ENCODE data around the gene CAMSAP1.

CAMSAP1 gene

DNA sequence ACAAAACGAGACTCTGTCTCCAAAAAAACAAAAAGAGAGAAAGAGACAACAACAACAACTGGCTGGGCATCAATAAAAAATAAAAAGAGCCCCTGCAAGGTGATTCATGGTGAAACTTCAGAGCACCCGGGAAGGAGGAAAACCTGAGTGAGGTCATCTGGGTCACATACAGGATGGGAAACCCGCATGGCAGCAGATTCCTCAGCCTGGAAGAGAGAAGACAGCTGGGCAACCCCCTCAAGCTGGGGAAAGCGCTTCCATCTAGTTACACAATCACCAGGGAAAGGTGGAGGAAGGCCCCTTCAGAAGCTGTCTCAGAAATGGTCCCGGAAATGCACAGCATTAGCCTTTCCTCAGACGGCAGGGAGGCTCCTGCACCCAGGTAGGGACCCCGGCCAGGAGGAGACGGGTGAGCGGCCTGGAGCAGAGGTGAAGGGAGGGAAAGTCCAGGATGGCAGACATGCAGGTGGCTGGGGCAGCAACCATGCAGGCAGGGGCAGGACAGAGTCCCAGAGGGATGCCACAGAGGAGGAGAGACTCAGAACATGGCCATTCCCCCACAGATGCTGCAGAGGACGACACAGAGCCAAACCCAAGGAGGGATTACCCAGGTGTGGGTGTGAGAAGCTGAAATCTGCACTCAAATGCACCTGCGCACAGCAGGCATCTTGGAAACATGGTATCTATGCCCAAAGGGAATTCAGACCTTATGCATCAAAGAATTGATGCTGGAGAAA is 29.4 kb downstream of the CAMSAP1 start:
- no peak for DNase-seq

DNA sequence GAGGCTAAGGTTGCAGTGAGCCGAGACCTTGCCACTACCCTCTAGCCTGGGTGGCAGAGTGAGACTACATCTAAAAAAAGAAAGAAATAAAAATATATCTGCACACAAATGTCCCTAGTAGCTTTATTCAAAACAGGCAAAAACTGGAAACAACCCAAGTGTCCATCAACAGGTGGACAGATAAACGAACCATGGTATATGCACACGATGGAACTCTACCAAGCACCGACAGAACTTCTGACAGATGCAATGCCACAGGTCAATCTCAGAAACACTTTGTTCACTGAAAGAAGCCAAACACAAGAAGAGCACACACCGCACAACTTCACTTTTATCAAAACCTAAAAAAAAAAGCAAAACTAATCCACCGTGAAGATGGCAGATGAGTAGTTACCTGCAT is 30.4 kb downstream of the CAMSAP1 start:
- no peak for DNase-seq

DNA sequence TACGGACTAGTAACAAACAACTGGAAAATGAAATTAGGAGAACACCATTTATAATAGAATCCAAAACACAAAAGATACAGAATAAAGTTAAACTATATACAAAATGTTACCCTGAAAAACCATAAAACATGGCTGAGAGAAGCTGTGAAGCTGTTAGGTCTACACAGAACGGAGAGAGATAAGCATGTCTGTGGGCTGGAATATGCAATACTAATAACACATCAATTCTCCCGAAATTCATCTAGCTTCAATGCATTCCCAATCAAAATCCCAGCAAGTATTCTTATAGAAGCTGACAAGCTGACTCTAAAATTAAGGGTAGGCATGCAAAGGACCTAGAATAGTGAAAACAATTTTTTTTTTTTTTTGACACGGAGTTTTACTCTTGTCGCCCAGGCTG is 32.5 kb downstream of the CAMSAP1 start:
- DNase-seq, result no peak

DNA sequence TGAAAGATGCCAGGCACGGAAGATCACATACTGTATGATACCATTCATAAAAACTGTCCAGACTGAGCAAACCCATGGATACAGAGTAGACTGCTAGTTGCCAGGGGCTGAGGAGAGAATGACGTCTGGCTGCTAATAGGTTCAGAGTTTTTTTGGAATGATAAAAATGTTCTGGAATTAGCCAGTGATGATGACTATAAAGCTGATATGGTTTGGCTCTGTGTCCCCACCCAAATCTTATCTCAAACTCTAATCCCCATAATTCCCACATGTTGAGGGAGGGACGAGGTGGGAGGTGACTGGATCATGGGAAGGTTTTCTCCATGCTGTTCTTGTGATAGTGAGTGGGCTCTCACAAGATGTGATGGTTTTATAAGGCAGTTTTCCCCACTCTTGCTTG is 37.4 kb downstream of the CAMSAP1 start:
- DNase-seq, result no peak

DNA sequence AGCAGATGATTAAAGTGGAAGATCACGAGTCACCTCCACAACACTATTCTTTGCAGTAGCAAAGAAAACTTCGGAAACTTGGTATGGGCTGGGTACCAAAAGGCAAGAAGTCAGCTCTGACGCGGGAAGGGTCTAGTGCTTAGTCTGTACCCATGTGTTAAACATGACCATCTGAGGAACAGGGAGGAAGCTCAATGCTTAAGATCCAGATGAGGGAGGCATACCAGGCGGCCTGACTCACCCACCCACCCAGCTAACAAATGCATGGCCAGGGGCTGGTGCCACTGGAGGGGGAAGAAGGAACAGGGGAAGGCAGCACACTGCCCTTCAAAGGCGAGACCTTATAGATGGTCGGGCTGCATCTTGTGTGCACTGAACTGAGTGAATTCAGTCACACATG is 41.8 kb downstream of the CAMSAP1 start:
- DNase-seq, result no peak

DNA sequence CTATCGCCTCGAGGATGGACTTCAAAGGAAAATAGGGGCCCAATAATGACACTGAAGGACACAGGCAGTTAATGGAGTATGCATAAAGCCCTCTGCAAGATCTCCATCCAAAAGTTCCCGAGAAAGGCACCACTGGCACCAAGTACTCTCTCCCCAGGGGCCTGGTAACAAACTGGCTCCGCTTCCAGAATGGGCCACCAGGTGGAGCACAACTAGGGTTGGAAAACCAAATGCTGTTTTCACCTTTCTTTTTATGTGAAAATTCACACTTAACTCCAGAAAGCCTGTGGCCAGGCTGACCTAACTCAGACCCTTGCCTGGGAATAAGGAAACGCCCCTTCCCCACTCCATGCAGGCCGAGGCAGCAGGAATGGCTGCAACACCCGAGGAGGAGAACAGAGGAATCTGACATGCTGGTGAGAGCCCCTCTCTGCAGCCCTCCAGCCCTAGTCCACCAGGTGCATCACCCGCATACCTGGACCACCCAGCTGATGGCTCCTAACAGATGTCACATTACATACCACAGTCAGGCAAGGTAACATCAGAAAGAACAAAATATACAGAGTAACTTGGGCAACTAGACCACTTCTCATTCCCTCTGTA is 42.8 kb downstream of the CAMSAP1 start:
- DNase-seq, result peak; percentile 15

DNA sequence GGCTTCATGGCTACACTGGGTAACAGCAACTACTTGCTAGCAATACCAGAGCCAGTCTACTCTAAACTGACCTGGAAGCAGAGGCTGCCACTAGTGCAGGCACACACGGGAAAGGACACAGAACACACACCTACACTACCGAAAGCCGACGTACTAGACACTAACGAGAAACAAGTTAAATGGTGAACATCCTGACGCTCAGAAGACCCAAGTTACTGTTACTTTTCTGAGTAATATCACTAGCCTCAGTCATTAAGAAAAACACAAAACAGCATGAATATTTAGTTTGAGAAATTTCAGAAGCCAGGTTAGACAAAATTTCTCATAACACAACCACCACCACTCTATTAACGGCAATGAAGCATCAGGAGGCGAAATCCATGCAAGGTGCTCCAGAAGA is 44.5 kb downstream of the CAMSAP1 start:
- DNase-seq, result no peak

DNA sequence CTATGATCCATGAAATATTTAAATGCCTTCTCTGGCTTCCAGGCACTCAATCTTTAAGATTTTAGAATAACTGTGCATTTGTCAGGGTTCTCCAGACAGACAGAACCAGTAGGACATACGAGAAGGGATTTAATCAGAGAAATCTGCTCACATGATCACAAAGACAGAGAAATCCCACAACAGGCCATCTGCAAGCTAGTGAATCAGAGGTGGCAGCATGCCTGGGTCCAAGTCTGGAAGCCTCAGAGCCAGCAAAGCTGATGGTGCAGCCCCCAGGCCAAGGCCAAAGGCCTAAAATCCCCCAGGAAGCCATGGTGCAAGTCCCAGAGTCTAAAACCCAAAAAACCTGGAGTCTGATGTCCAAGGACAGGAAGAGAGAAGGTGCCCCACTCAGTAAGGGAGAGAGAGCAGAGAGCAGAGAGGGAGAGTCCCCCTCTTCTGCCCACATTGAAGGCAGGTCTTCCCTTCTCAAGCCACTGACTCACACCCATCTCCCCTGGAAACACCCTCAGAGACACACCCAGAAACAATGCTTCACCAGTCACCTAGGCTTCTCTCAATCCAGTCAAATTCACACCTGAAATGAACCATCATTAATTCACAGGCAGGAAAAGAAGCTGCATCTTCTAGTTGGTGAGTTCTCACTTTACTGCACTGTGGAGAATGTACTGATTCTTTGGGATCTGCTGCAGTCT is 48.7 kb downstream of the CAMSAP1 start:
- DNase-seq, result no peak

DNA sequence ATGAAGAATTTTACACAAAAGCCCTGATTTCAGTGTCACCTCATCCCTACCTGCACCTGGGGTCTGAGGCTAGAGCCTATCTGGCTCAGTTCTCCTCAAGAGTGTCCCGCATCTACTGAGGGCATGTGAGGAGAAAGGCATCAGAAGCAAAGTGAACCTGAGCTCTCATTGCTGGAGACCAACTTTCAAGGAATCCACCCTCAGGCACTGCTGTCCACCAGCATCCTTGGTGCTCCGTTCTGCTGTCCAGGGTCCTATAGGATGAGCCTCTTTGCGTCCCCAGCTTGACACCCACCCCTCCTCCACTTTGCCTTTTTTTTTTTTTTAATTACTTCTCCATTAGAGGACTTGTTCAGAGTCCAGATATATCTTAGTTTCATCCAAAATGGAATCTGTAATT is 49.5 kb downstream of the CAMSAP1 start:
- no peak for DNase-seq

DNA sequence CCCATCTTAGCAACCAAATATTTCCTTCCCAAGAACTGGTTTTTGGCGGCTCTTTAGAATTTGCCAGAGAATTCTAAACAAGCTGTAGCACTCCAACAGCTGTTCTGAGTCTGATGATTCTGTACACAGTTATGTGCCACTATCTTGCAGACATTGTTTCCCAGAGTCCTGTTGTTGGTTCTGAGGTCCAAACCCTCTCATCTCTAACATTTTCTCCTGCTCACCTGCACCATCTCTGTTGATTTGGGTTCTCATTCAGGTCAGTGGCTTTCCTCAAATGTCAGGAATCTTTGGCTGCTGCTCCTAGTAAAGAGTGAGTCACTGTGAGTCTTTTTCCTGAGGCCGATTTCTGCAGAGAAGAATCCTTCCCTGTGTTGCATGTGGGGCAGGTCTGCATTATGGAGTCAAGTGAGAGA is 50.0 kb downstream of the CAMSAP1 start:
- no peak for DNase-seq

DNA sequence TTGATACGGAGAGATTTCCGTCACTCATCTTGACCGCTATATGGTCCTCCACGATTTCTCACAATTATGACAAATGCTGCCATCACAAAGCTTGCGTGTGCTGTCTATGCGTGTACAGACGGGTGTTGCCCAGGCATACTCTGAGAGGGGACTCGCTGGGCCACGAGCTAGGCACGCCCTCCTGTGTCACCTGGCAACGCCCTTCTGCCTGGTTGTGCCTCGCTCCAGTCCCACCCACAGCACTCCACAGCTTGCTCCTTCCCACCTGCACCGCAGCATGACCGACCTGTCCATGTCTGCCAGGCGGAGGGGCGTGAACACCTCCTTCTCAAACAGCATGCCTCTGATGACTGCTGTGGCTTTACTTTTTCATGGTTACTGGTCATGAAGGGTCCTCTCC is 55.6 kb downstream of the CAMSAP1 start:
- DNase-seq, result no peak

DNA sequence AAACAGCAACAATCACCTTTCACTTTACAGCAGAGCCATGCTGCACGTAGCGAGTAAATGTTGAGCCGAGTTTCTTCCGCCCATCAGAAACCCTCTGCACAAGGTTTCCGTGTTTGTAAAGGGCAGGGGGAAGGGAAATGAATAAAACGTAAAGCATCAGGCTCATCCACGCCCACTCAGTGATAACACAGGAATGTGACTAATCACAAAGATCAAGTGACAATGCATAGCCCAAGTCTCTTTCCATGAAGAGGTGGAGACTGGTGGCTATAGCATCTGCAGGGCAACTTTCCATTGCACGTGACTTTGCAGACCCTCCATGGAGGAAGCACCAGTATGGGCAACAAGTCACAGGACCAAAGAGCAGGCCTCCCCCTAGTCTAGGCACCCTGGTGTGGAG is 56.6 kb downstream of the CAMSAP1 start:
- DNase-seq, result no peak

DNA sequence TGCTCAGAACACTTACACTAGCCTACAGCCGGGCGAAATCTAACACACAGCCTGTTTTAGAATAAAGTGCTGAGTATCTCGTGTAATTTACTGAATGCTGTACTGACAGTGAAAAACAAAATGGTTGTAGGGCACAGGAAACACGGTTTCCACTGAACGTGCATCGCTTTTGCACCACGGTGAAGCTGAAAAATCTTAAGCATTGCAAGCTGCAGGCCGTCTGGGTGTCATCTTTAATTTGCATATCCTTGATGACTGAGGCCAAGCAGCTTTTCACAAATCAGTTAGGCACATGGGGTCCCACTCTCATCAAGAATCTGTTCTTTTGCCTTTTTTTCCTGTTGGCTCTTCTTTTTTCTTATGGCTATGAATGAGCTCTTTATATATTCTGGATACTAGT is 58.2 kb downstream of the CAMSAP1 start:
- no peak for DNase-seq

DNA sequence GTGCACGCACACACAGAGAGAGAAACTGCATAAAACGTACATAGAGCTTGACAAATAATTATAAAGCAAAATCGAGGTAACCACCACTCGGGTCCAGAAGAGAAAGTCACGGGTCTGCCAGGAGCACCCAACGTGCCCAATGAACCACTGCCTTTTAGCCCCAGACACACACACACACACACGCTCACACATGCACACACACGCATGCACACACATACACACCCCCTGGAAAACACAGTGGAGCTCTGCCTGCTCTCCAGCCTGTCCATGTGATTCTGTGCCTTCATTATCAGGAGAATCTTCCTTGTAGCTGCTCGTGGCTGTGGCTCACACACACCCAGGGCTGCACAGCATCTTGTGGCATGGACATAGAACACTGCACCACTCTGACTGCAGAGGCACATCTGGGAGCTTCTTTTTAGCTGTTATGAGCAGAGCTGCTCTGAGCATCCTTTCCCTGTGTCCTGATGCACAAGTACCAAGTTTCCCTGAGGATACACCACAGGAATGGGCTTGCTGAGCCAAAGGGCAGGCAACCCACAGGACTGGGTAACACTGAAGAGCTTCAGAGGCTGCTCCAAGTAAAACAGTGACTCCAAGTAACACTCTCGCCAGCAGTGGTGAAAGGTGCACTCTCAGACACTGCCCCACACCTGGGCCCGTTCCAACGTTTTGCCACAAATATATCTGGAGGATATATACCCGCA is 58.9 kb downstream of the CAMSAP1 start:
- DNase-seq, result no peak

DNA sequence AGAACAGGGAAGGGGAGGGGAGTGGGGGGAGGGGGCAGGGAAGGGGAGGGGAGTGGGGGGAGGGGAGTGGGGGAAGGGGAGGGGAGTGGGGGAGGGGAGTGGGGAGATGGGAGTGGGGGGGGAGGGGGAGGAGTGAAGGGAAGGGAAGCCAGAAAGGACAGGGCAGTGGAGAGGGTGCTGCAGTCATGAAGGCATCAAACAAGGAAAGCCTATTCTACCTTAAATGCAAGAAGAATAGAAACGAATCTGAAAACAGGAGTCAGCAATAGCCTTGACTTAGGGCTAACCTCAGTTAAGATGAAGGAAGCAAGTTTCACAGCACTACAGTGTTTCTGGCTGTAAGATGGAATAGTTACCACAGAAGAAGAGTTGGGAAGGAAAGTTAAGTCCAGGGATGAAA is 59.5 kb downstream of the CAMSAP1 start:
- no peak for DNase-seq

DNA sequence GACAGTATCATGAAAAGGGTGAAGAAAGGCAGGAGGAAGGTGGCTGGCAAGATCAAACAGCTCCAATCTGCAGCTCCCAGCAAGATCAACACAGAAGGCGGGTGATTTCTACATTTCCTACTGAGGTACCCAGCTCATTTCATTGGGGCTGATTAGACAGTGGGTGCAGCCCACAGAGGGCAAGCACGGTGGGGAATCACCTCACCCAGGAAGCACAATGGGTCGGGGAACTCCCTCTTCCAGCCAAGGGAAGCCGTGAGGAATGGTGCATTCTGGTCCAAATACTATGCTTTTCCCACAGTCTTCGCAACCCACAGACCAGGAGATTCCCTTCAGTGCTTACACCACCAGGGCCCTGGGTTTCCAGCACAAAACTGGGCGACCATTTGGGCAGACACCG is 66.8 kb downstream of the CAMSAP1 start:
- no peak for DNase-seq

DNA sequence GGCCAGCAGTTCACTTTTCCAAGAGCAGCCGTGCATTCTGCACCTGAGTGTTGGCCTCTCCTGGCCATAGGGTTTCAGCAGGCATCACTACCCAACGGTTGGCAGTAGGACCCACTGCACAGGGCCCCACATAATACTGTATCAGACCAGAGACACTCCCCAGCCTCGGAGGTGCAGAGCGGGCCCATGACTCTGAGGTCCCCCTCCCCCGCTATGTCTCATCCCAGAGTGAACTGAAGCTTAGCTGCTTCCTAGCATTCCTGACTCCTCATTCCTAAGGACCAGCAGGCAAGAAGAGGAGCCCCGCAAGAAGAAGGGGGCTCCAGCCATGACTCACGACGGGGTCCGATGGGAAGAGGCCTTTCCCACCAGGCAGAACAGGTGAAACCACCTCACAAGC is 67.2 kb downstream of the CAMSAP1 start:
- no peak for DNase-seq

DNA sequence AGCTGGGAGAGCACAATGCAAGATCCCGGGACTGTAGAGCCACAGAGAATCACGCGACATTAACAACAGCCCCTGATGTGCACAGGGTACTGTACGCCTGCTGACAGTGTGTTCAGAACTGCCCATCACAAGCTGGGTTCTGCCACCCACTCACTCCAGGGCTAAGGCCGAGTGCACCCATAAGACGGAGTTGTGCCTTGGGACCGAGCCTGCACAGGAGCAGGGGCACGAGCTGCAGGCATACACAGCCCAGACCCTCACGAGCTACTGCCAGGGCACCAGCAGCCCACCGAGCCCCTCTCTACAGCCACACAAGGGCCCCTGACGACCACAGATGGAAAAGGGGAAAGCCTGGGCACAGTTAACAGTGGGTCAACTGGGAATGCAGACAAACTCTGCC is 67.8 kb downstream of the CAMSAP1 start:
- no peak for DNase-seq

DNA sequence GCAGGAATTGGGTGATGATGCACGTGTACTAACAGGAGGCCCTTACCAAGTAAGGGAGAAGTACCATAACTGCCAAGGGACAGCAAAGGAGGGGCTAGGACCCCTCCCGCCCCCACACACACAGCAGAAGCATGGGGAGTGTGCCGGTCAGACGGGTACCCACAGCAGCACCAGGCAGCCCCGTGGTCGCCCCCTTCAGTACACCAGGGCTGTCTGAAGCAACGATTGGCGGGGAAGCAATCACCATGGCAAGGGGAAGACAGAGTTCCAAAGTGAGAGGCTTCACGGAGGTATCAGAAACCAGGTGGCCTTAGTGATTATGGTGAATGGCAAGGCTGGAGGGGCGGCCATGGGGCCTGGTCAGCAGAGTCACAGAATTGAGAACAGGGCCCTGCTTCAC is 72.2 kb downstream of the CAMSAP1 start:
- no peak for DNase-seq

DNA sequence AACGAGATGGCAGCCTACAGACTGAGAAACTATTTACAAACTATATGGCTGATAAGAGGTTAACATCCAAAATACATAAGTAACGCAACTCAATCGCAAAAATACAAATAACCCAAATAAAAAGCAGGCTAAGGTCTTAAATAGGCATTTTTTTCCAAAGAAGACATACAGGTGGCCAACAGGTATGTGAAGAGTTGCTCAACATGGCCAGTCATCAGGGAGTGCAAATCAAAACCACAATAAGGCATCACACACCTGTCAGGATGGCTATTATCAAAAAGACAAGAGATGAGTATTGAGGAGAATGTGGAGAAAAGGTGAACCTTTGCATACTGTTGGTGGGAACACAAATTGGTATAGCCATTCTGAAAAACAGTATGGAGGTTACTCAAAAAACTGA is 73.5 kb downstream of the CAMSAP1 start:
- DNase-seq, result no peak

DNA sequence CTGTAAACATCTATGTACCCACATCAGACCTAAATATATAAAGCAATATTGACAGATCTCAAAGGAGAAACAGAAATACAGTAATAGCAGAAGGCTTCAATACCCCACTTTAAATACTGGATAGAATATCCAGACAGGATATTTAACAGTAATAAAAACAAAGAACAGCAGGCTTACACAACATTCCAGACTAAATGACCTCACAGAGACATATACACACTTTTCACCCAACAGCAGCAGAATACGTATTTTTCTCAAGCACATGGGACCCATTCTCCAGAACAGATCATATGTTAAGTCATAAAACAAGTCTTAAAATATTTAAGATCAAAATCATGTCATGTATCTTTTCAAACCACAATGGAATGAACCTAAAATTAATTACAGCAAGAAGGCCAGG is 76.8 kb downstream of the CAMSAP1 start:
- no peak for DNase-seq

DNA sequence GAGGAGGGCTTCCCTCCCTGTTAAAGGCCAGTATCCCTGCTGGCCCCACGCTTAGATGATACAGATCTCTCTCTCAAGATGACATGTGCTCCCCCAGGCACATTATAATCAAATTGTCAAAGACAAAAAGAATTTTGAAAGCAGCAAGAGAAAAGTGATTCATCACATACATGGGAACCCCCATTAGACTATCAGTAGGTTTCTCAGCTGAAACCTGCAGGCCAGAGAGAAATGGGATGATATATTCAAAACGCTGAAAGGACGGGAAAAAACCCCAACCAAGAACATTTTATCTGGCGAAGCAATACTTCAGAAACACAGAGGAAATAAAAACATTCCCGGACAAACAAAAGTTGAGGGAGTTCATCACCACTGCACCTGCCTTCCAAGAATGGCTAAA is 78.7 kb downstream of the CAMSAP1 start:
- no peak for DNase-seq

DNA sequence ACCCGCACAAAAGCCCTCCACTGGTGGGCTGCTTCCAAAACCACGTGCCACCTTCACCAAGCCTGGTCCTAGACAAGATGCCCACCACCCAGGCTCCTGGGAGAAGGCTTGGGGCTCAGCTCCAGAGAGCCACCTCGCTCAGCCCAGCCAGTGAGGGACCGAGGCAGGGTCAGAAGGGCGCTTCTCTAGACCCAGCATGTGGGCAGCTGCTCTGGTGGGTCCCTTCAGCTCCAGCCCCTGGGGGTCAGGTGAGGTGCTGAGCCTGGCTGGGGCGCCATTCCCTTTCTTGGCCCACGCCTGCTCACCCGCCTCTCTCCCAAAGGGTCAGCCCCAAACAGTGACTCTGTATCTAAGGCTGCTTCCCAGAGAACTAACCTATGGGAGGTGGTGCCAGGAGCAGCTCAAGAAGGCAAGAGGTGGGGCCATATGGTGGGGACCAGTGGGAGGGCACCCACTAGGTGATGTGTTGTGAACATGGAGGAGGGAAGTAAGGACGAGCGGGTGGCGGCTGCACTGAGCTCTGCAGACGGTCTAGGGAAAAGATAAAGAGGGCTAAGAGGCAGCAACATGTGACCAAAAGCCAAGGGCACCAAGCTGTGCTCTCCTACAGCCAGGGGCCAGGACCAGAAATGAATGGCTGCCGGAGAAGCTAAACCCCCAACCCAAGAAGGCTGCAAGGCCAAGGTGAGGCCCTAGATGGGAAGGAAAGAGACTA is 79.3 kb downstream of the CAMSAP1 start:
- no peak for DNase-seq
